GM23248 (cell line): ENCODE measurements around the gene SLC12A9. TPM values are rescaled to one million over a fixed set of nuclear protein-coding genes. Genes with fewer than 3 reads are reported as not detected.

ENCODE experiments used
- DNase-seq: peaks from one replicate; pipeline ENCODE4 v3.0.0-alpha.2; 2015
- H2AFZ ChIP-seq: fragments of 200-600 bp; sonication (generic); 2 replicates; pipeline ENCODE4 v1.6.1; 2016; ENCODE audit warnings: antibody characterized with exemption
- H3F3A ChIP-seq: fragments of 200-600 bp; sonication (generic); 2 replicates; pipeline ENCODE4 v1.6.1; 2016; ENCODE audit warnings: mild to moderate bottlenecking, antibody characterized with exemption, mixed run types; ENCODE audit not compliant: insufficient read depth
- H3K27ac ChIP-seq: fragments of 200-600 bp; sonication (generic); 2 replicates; pipeline ENCODE4 v1.5.1; 2016; ENCODE audit warnings: mild to moderate bottlenecking
- H3K27me3 ChIP-seq: fragments of 200-600 bp; sonication (generic); replicated peaks from 2 replicates; pipeline ENCODE4 v1.6.1; 2016; ENCODE audit warnings: mild to moderate bottlenecking; ENCODE audit not compliant: insufficient read depth
- H3K36me3 ChIP-seq: fragments of 200-600 bp; sonication (generic); 2 replicates; pipeline ENCODE4 v1.6.1; 2016; ENCODE audit warnings: low read depth, mild to moderate bottlenecking
- H3K4me1 ChIP-seq: fragments of 200-600 bp; sonication (generic); 2 replicates; pipeline ENCODE4 v1.6.1; 2016; ENCODE audit warnings: mild to moderate bottlenecking; ENCODE audit not compliant: insufficient read depth
- H3K4me2 ChIP-seq: fragments of 200-600 bp; sonication (generic); one replicate; pipeline ENCODE4 v1.6.1; 2016; ENCODE audit warnings: mild to moderate bottlenecking; ENCODE audit not compliant: unreplicated experiment
- H3K4me3 ChIP-seq: fragments of 200-600 bp; sonication (generic); 2 replicates; pipeline ENCODE4 v1.5.1; 2016; ENCODE audit warnings: mild to moderate bottlenecking
- H3K79me2 ChIP-seq: fragments of 200-600 bp; sonication (generic); 2 replicates; pipeline ENCODE4 v1.6.1; 2016; ENCODE audit warnings: mild to moderate bottlenecking; ENCODE audit not compliant: insufficient read depth
- H3K9ac ChIP-seq: fragments of 200-600 bp; sonication (generic); 2 replicates; pipeline ENCODE4 v1.6.1; 2016; ENCODE audit warnings: mild to moderate bottlenecking
- H3K9me2 ChIP-seq: fragments of 200-600 bp; sonication (generic); 2 replicates; pipeline ENCODE4 v1.6.1; 2016; ENCODE audit warnings: mixed run types, mild to moderate bottlenecking, moderate library complexity; ENCODE audit not compliant: insufficient read depth
- H3K9me3 ChIP-seq: fragments of 200-600 bp; sonication (generic); one replicate; pipeline ENCODE4 v1.6.1; 2017; ENCODE audit warnings: low read depth
- H4K20me1 ChIP-seq: fragments of 200-600 bp; sonication (generic); 2 replicates; pipeline ENCODE4 v1.6.0; 2016; ENCODE audit not compliant: insufficient read depth
- EZH2 ChIP-seq: fragments of 200-600 bp; sonication (generic); IDR thresholded peaks from 2 replicates; pipeline ENCODE4 v1.6.1; 2018; ENCODE audit warnings: antibody characterized with exemption, mild to moderate bottlenecking; ENCODE audit not compliant: insufficient read depth, poor library complexity, severe bottlenecking
- EZH2phosphoT487 ChIP-seq: fragments of 200-600 bp; sonication (generic); IDR thresholded peaks from 2 replicates; pipeline ENCODE4 v1.6.1; 2018; ENCODE audit warnings: antibody characterized with exemption, moderate library complexity, mild to moderate bottlenecking, low read depth; ENCODE audit not compliant: insufficient read depth
- WGBS, 2 experiments: methylation state at CpG; one replicate each; pipeline ENCODE4 v1.1.6; 2015 to 2017; ENCODE audit warnings: low lambda C conversion rate in 2 of 2, low coverage in 1 of 2; ENCODE audit errors: missing lambda C conversion rate in 2 of 2; 5-methylcytosine and 5-hydroxymethylcytosine counted together
- in situ Hi-C: fragments of 300-500 bp; cut with MboI; formaldehyde crosslinking; loops from 2 replicates; pipeline ENCODE4 v1.15.0; 2020
- polyA plus RNA-seq: library from polyadenylated mRNA; unstranded; fragments of >200 nt; fragmentation: Nextera tagmentation; extraction: Ambion mirVana; gene quantifications from 2 replicates; pipeline ENCODE4 v1.2.1, GENCODE V29; 2016
- total RNA-seq: library from RNA; depleted of rRNA; stranded (reverse); fragments of >200 nt; shearing (Covaris generic); gene quantifications from 2 replicates; pipeline ENCODE4 v1.2.3, GENCODE V29; 2014

SLC12A9 gene
- total and polyA plus RNA-seq, 2 experiments from 2014 or later: 6.1 to 16.8 TPM

GRCh38 chr7:100893910-100894721 lies 41.6 kb downstream of the SLC12A9 start:
- Histone ChIP-seq H3K9me3 (no peaks in the 10 kb centered on the region), H3K36me3 (no peaks in the 10 kb centered on the region), H3K9me2 (no peaks in the 10 kb centered on the region), H4K20me1 (no peaks in the 10 kb centered on the region), H3K4me1 (peaks cover 3% of the 10 kb centered on the region; the same call in 1 of the 2 replicates), H3K4me2 (no peak overlapping the region), H3K79me2 (peaks cover 1% of the 10 kb centered on the region), H3K27ac (no peak overlapping the region), H3F3A (0 out of 2 replicates have a peak, but pooled peaks cover 5% of the 10 kb centered on the region), H2AFZ (no peak overlapping the region), H3K27me3 (peaks cover 28% of the 10 kb centered on the region), H3K9ac (no peak overlapping the region), H3K4me3 (no peak overlapping the region)
- in situ Hi-C loops: no loop called here
- DNase-seq: no peak
- TF ChIP-seq EZH2 (no peak), EZH2phosphoT487 (no peak)
- 43 to 52% methylated on average over 23 to 39 of the region's 40 CpGs for WGBS, 2 experiments

- Histone ChIP-seq H3K79me2 (no peaks in the 10 kb centered on the region), H3K9me2 (no peaks in the 10 kb centered on the region), H3K36me3 (no peaks in the 10 kb centered on the region), H3K27me3 (peaks cover 32% of the 10 kb centered on the region), H3K27ac (no peak overlapping the region), H3K9me3 (no peaks in the 10 kb centered on the region), H3K4me2 (peak overlapping the region; percentile 82), H4K20me1 (no peaks in the 10 kb centered on the region), H3K9ac (no peak overlapping the region), H2AFZ (peak overlapping the region; percentile 48; the same call in 1 of the 2 replicates), H3K4me1 (peaks cover 3% of the 10 kb centered on the region; the same call in 1 of the 2 replicates), H3K4me3 (peak overlapping the region; percentile 63), H3F3A (0 out of 2 replicates have a peak, but pooled peaks cover 5% of the 10 kb centered on the region)
- in situ Hi-C loops: no loop called here
- peak; percentile 48 for DNase-seq
- WGBS, 2 experiments: 2 to 3% methylated on average over 22 to 74 of the region's 83 CpGs
- TF ChIP-seq EZH2phosphoT487: peak; percentile 80
- peak; percentile 98 for TF ChIP-seq EZH2
Measured at GRCh38 chr7:100894860-100895700, 42.6 kb downstream of the SLC12A9 start.

GRCh38 chr7:100895701-100895955 lies 43.1 kb downstream of the SLC12A9 start, which contains the start of gene ACHE:
Gene ACHE, minus strand, starts transcription at chr7:100895888. Its CDS starts 1,656 bp downstream, at chr7:100894232.
- H3K9me3 ChIP-seq: no peaks in the 10 kb centered on the region
- TF ChIP-seq EZH2 (no peak), EZH2phosphoT487 (no peak)
- H4K20me1 ChIP-seq: no peaks in the 10 kb centered on the region
- no peaks in the 10 kb centered on the region for H3K79me2 ChIP-seq
- H3K4me2 ChIP-seq: peak within 1 kb of the TSS; percentile 82
- no peak for DNase-seq
- H3F3A ChIP-seq: 0 out of 2 replicates have a peak, but pooled peaks cover 5% of the 10 kb centered on the region
- H3K27me3 ChIP-seq: peaks cover 38% of the 10 kb centered on the region
- no peaks in the 10 kb centered on the region for H3K9me2 ChIP-seq
- no CpG with 5 or more reads among the region's 32 CpGs for WGBS, 2 experiments
- H3K36me3 ChIP-seq: no peaks in the 10 kb centered on the region
- H3K4me1 ChIP-seq: peaks cover 2% of the 10 kb centered on the region; the same call in 1 of the 2 replicates
- peak within 1 kb of the TSS; percentile 63 for H3K4me3 ChIP-seq
- H3K27ac ChIP-seq: no peak within 1 kb of the TSS
- no peak within 1 kb of the TSS for H3K9ac ChIP-seq
- peak within 1 kb of the TSS; percentile 48; the same call in 1 of the 2 replicates for H2AFZ ChIP-seq
- in situ Hi-C loops: no loop called here

- TF ChIP-seq EZH2 (peak; percentile 93), EZH2phosphoT487 (peak; percentile 83; the same call in 1 of the 2 replicates)
- H3K4me1 ChIP-seq: no peaks in the 10 kb centered on the region
- H3K4me3 ChIP-seq: no peak overlapping the region
- no peaks in the 10 kb centered on the region for H3K9me3 ChIP-seq
- DNase-seq: no peak
- H3K36me3 ChIP-seq: no peaks in the 10 kb centered on the region
- no peak overlapping the region for H3K4me2 ChIP-seq
- no peak overlapping the region for H3K9ac ChIP-seq
- no peaks in the 10 kb centered on the region for H3K9me2 ChIP-seq
- H3F3A ChIP-seq: 0 out of 2 replicates have a peak, but pooled peaks cover 5% of the 10 kb centered on the region
- no peak overlapping the region for H2AFZ ChIP-seq
- no peak overlapping the region for H3K27ac ChIP-seq
- WGBS, 2 experiments: 4% methylated on average over 40 to 52 of the region's 54 CpGs
- H3K79me2 ChIP-seq: no peaks in the 10 kb centered on the region
- H3K27me3 ChIP-seq: peaks cover 39% of the 10 kb centered on the region
- in situ Hi-C loops: no loop called here
- H4K20me1 ChIP-seq: no peaks in the 10 kb centered on the region
Measured at GRCh38 chr7:100895956-100896731, 43.6 kb downstream of the SLC12A9 start.
